GM12878 (cell line): ENCODE data around the gene CFAP53. TPM values are rescaled to one million over a fixed set of nuclear protein-coding genes. Genes with fewer than 3 reads are reported as not detected.

Experiments used
- ATAC-seq: fragments of 200-7000 bp; cut with Tn5 transposase; 3 replicates; pipeline ENCODE4 v1.9.1; 2020; ENCODE audit warnings: mild to moderate bottlenecking, moderate library complexity
- BruUV-seq: library from RNA; stranded (reverse); fragments of 400-500 nt; replicated peaks from 2 replicates; lab custom pipeline; 2021; lab: Mats Ljungman, UMichigan
- CTCF ChIA-PET: fragments of 300-600 bp; sonication (Branson Sonifier 250); formaldehyde crosslinking; extraction: SDS; loops from one replicate; lab custom pipeline; 2021; ENCODE audit warnings: inconsistent platforms; lab: Yijun Ruan, JAX
- POLR2A ChIA-PET: fragments of 350-600 bp; formaldehyde crosslinking; extraction: SDS; loops from one replicate; lab custom pipeline; 2021; ENCODE audit warnings: inconsistent platforms; lab: Charles Lee
- RAD21 ChIA-PET: fragments of 300-600 bp; sonication (Branson Sonifier 250); formaldehyde crosslinking; loops from one replicate; lab custom pipeline; 2023; ENCODE audit warnings: antibody characterized with exemption; ENCODE audit not compliant: unreplicated experiment; lab: Charles Lee
- SMC1A ChIA-PET: fragments of 300-600 bp; sonication (Branson Sonifier 250); formaldehyde crosslinking; loops from one replicate; lab custom pipeline; 2023; ENCODE audit not compliant: unreplicated experiment, uncharacterized antibody; lab: Charles Lee
- DNase-seq: peaks from one replicate; pipeline ENCODE4 v3.0.0-alpha.2; 2011; ENCODE audit warnings: low read depth, low spot score
- FAIRE-seq: peaks from 3 replicates; lab custom pipeline; 2011; peaks lifted over from hg19 to GRCh38; lab: Jason Lieb, UNC
- H2AFZ ChIP-seq: 2 replicates; pipeline ENCODE4 v1.6.0; 2011; ENCODE audit warnings: low read depth, low read length, control low read depth; ENCODE audit not compliant: control insufficient read depth
- H3K27ac ChIP-seq: 2 replicates; pipeline ENCODE4 v1.5.1; 2011; ENCODE audit warnings: control low read depth; ENCODE audit not compliant: control insufficient read depth, insufficient read depth
- H3K27me3 ChIP-seq, 2 experiments: replicated peaks in 1 of 2; 2 replicates each; pipeline versions ENCODE4 v1.6.0 to v1.6.1; 2011; ENCODE audit warnings: low read length in 1 of 2; ENCODE audit not compliant: control insufficient read depth in 2 of 2, insufficient read depth in 2 of 2
- H3K36me3 ChIP-seq, 2 experiments: 2 replicates each; pipeline ENCODE4 v1.5.1; 2011; ENCODE audit warnings: low read length in 1 of 2; ENCODE audit not compliant: control insufficient read depth in 2 of 2, insufficient read depth in 2 of 2
- H3K4me1 ChIP-seq: 2 replicates; pipeline ENCODE4 v1.6.1; 2011; ENCODE audit warnings: mild to moderate bottlenecking, low read length, moderate library complexity, mixed read lengths; ENCODE audit not compliant: control insufficient read depth, insufficient read depth
- H3K4me2 ChIP-seq: 2 replicates; pipeline ENCODE4 v1.6.0; 2011; ENCODE audit warnings: control low read depth; ENCODE audit not compliant: control insufficient read depth, insufficient read depth
- H3K4me3 ChIP-seq: fragments of 200-600 bp; sonication (generic); 2 replicates; pipeline ENCODE4 v1.5.1; 2016
- H3K79me2 ChIP-seq: 2 replicates; pipeline ENCODE4 v1.6.0; 2011; ENCODE audit warnings: low read length; ENCODE audit not compliant: control insufficient read depth, insufficient read depth
- H3K9ac ChIP-seq: 2 replicates; pipeline ENCODE4 v1.8.0; 2011; ENCODE audit warnings: low read length, control low read depth, mixed read lengths; ENCODE audit not compliant: control insufficient read depth, insufficient read depth
- H3K9me3 ChIP-seq: replicated peaks from 3 replicates; pipeline ENCODE4 v1.5.1; 2011; ENCODE audit warnings: mild to moderate bottlenecking, low read length; ENCODE audit not compliant: control insufficient read depth, insufficient read depth
- H4K20me1 ChIP-seq: 2 replicates; pipeline ENCODE4 v1.6.0; 2011; ENCODE audit not compliant: control insufficient read depth, insufficient read depth
- CBFB ChIP-seq: IDR thresholded peaks from 2 replicates; pipeline ENCODE4 v1.6.1; 2016; ENCODE audit warnings: antibody characterized with exemption, low read depth
- CHD2 ChIP-seq: IDR thresholded peaks from 2 replicates; pipeline ENCODE4 v1.6.1; 2011; ENCODE audit warnings: low read depth, low read length, improper control_type of control experiment, borderline replicate concordance
- HDAC2 ChIP-seq: fragments of 200-600 bp; sonication (generic); IDR thresholded peaks from 2 replicates; pipeline ENCODE4 v1.6.1; 2017
- MTA2 ChIP-seq: fragments of 450-650 bp; IDR thresholded peaks from 2 replicates; pipeline ENCODE4 v1.6.1; 2016; ENCODE audit warnings: low read depth, mild to moderate bottlenecking, moderate library complexity
- MYB ChIP-seq: fragments of 150-350 bp; IDR thresholded peaks from 2 replicates; pipeline ENCODE4 v1.6.1; 2014; ENCODE audit warnings: mild to moderate bottlenecking, low read depth, low read length, borderline replicate concordance
- NFYB ChIP-seq: IDR thresholded peaks from 2 replicates; pipeline ENCODE4 v1.6.1; 2011; ENCODE audit warnings: low read depth, mild to moderate bottlenecking, low read length, improper control_type of control experiment, moderate library complexity; ENCODE audit not compliant: insufficient read depth
- NR2F1 ChIP-seq: fragments of 450-650 bp; conservative IDR thresholded peaks from 2 replicates; pipeline ENCODE4 v1.6.1; 2017; ENCODE audit warnings: mild to moderate bottlenecking
- RFX5 ChIP-seq: IDR thresholded peaks from 2 replicates; pipeline ENCODE4 v1.6.1; 2011; ENCODE audit warnings: low read depth, low read length, improper control_type of control experiment
- SMARCA5 ChIP-seq: fragments of 450-650 bp; IDR thresholded peaks from 2 replicates; pipeline ENCODE4 v1.6.1; 2017; ENCODE audit warnings: mild to moderate bottlenecking
- SPI1 ChIP-seq: IDR thresholded peaks from 2 replicates; pipeline ENCODE4 v1.6.1; 2011; ENCODE audit warnings: low read depth, mild to moderate bottlenecking, low read length, moderate library complexity, borderline replicate concordance; ENCODE audit not compliant: insufficient read depth
- SREBF2 ChIP-seq: IDR thresholded peaks from 2 replicates; pipeline ENCODE4 v1.6.1; 2012; ENCODE audit warnings: mild to moderate bottlenecking, low read length
- SRF ChIP-seq, 2 experiments: IDR thresholded peaks; 2 replicates each; pipeline ENCODE4 v1.6.1; 2011; ENCODE audit warnings: low read depth in 2 of 2, low read length in 2 of 2, mild to moderate bottlenecking in 1 of 2, moderate library complexity in 1 of 2
- WGBS: methylation state at CpG from one replicate; pipeline ENCODE4 v1.1.6; 2016; ENCODE audit warnings: low lambda C conversion rate; ENCODE audit not compliant: insufficient replicate concordance, insufficient coverage; ENCODE audit errors: missing lambda C conversion rate; 5-methylcytosine and 5-hydroxymethylcytosine counted together
- in situ Hi-C: fragments of 300-500 bp; cut with MboI; formaldehyde crosslinking; loops from 9 replicates; pipeline ENCODE4 v1.14.3; 2018; ENCODE audit warnings: mixed read lengths
- intact Hi-C: fragments of 100-400 bp; cut with micrococcal nuclease; formaldehyde crosslinking; loops from one replicate; pipeline ENCODE4 v1.14.2; 2022; ENCODE audit not compliant: unreplicated experiment
- polyA plus RNA-seq, 11 experiments: library from polyadenylated mRNA; depleted of rRNA in 4 of 11; unstranded in 6 of 11; stranded (reverse) in 5 of 11; fragments of >200 nt; fragmentation: Nextera tagmentation in 4 of 11; fragmentation: Illumina TruSeq in 1 of 11; extraction: Ambion mirVana in 4 of 11; extraction: Trizol in 1 of 11; gene quantifications; 1 replicate in 1 of 11; 2 replicates in 10 of 11; pipeline versions ENCODE4 v1.2.1 to v1.2.3, GENCODE V29; 2011 to 2016; ENCODE audit warnings: inconsistent platforms in 2 of 11, missing spikeins in 2 of 11, low read depth in 1 of 11
- total RNA-seq, 4 experiments: library from RNA; depleted of rRNA in 3 of 4; stranded (reverse); fragments of >200 nt in 3 of 4; fragmentation: Illumina TruSeq in 1 of 4; extraction: Trizol in 1 of 4; gene quantifications; 2 replicates each; pipeline versions ENCODE4 v1.2.1 to v1.2.3, GENCODE V29; 2013 to 2021
- TF ChIP-seq, protein P1 (sequence below): fragments of 450-650 bp; IDR thresholded peaks from 2 replicates; pipeline ENCODE4 v1.6.1; 2018; ENCODE audit warnings: mild to moderate bottlenecking, low read depth, moderate library complexity; ENCODE audit not compliant: partially characterized antibody
- TF ChIP-seq, protein P2 (sequence below): fragments of 450-650 bp; IDR thresholded peaks from 2 replicates; pipeline ENCODE4 v1.6.1; 2017; ENCODE audit warnings: mild to moderate bottlenecking, moderate library complexity

Gene CFAP53
- total and polyA plus RNA-seq, 10 of the 15 experiments (the other 5 are each of a cell fraction or from before 2014, with no cell fraction given) = 0.05 to 0.31 (median 0.12) TPM; not detected in 1

DNA sequence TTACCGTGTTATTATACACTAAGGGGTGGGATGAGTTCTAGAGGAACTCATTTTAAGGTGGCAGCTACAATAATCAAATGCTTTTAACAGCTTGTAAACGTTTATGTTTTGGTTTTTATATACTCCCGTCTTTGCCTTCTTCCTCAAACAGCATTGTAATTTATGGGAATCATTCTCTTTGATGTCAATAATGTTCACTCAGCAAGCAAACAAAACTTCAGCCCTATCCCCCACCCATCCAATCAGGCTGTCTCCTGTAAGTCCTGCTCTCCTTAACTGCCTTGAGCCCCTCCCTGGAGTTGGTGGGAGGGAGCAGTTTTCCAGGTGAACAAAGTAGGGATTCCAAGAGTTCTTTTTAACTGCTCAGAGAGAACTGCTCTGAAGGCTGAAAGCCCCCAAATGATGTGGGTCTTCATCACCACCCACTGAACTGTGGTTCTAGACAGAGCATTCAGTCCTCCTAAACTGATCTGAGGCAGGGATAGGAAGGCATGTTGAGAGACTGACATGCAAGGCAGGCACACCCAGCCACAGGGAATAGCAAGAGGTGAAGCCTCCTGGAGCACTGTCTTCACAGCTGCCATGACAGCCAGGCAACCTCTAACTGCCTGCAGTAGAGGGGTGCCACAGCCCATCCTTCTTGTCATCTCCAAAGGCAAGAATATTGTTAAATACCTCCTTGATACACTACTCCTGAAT is 88.9 kb downstream of the CFAP53 start:
- no peak for ATAC-seq
- RAD21 ChIA-PET = interaction anchor here (0.8 to 3.0 kb wide), 6 partner anchors 10 to 48 kb away, joined by 3 to 13 read pairs (median 4); partner anchors contain the start of gene MYO5B

More for the DNA sequence above, 88.9 kb downstream of the CFAP53 start:
- 7% methylated on average over 3 of the region's 3 CpGs for WGBS
- ChIA-PET CTCF (interaction anchor here (0.8 to 4.1 kb wide), 7 partner anchors 10 to 48 kb away, joined by 3 to 12 read pairs (median 4); partner anchors contain the start of gene MYO5B), SMC1A (interaction anchor here (0.8 to 7.3 kb wide), 11 partner anchors 9 to 87 kb away, joined by 3 to 49 read pairs (median 5); no protein-coding TSS in a partner anchor), POLR2A (interaction anchor here (0.6 to 2.1 kb wide), 6 partner anchors 10 to 81 kb away, joined by 4 to 21 read pairs (median 4); no protein-coding TSS in a partner anchor)
- no peak overlapping the region for H2AFZ ChIP-seq
- no peak for FAIRE-seq
- no peaks in the 10 kb centered on the region for H3K9me3 ChIP-seq
- H3K79me2 ChIP-seq = no peaks in the 10 kb centered on the region
- TF ChIP-seq, protein P1, sequence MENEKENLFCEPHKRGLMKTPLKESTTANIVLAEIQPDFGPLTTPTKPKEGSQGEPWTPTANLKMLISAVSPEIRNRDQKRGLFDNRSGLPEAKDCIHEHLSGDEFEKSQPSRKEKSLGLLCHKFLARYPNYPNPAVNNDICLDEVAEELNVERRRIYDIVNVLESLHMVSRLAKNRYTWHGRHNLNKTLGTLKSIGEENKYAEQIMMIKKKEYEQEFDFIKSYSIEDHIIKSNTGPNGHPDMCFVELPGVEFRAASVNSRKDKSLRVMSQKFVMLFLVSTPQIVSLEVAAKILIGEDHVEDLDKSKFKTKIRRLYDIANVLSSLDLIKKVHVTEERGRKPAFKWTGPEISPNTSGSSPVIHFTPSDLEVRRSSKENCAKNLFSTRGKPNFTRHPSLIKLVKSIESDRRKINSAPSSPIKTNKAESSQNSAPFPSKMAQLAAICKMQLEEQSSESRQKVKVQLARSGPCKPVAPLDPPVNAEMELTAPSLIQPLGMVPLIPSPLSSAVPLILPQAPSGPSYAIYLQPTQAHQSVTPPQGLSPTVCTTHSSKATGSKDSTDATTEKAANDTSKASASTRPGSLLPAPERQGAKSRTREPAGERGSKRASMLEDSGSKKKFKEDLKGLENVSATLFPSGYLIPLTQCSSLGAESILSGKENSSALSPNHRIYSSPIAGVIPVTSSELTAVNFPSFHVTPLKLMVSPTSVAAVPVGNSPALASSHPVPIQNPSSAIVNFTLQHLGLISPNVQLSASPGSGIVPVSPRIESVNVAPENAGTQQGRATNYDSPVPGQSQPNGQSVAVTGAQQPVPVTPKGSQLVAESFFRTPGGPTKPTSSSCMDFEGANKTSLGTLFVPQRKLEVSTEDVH = no peak
- TF ChIP-seq HDAC2 (no peak), CHD2 (no peak), NR2F1 (no peak), SMARCA5 (no peak), RFX5 (no peak), SRF (IDR thresholded peaks at IDR 0.05; ENCODE audit: low read depth in 2 of 2, low read length in 2 of 2) (no peak), MYB (no peak), MTA2 (no peak), CBFB (no peak), SPI1 (no peak), NFYB (no peak), SREBF2 (no peak)
- TF ChIP-seq, protein P2, sequence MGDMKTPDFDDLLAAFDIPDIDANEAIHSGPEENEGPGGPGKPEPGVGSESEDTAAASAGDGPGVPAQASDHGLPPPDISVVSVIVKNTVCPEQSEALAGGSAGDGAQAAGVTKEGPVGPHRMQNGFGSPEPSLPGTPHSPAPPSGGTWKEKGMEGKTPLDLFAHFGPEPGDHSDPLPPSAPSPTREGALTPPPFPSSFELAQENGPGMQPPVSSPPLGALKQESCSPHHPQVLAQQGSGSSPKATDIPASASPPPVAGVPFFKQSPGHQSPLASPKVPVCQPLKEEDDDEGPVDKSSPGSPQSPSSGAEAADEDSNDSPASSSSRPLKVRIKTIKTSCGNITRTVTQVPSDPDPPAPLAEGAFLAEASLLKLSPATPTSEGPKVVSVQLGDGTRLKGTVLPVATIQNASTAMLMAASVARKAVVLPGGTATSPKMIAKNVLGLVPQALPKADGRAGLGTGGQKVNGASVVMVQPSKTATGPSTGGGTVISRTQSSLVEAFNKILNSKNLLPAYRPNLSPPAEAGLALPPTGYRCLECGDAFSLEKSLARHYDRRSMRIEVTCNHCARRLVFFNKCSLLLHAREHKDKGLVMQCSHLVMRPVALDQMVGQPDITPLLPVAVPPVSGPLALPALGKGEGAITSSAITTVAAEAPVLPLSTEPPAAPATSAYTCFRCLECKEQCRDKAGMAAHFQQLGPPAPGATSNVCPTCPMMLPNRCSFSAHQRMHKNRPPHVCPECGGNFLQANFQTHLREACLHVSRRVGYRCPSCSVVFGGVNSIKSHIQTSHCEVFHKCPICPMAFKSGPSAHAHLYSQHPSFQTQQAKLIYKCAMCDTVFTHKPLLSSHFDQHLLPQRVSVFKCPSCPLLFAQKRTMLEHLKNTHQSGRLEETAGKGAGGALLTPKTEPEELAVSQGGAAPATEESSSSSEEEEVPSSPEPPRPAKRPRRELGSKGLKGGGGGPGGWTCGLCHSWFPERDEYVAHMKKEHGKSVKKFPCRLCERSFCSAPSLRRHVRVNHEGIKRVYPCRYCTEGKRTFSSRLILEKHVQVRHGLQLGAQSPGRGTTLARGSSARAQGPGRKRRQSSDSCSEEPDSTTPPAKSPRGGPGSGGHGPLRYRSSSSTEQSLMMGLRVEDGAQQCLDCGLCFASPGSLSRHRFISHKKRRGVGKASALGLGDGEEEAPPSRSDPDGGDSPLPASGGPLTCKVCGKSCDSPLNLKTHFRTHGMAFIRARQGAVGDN = no peak
- no peak overlapping the region for H3K9ac ChIP-seq
- no peak for DNase-seq
- intact Hi-C loops (no loop called here), in situ Hi-C loops (no loop called here)
- no peak overlapping the region for H3K4me3 ChIP-seq
- H3K4me2 ChIP-seq = no peak overlapping the region
- no peaks in the 10 kb centered on the region for H4K20me1 ChIP-seq
- no peak overlapping the region for H3K27ac ChIP-seq
- no peaks in the 10 kb centered on the region for H3K36me3 ChIP-seq
- peaks cover 0 to 4% of the 10 kb centered on the region in 2 experiments; a peak in 1 of 4 replicates for H3K27me3 ChIP-seq
- no TSS peak for BruUV-seq
- H3K4me1 ChIP-seq = no peaks in the 10 kb centered on the region
